Panc1 (cell line): ENCODE measurements around the gene ILDR1. TPM values are rescaled to one million over a fixed set of nuclear protein-coding genes. Genes with fewer than 3 reads are reported as not detected.
"Not testable (repeated sequence)": the region's sequence is repeated elsewhere in the genome, so short reads cannot be mapped to it uniquely, and the experiment has no call there.

Experiments used
- ATAC-seq: fragments of 200-7000 bp; cut with Tn5 transposase; 2 replicates; pipeline ENCODE4 v1.9.1; 2020; ENCODE audit warnings: mild to moderate bottlenecking, moderate library complexity
- BruUV-seq: library from RNA; stranded (reverse); fragments of 400-500 nt; replicated peaks from 2 replicates; lab custom pipeline; 2021; lab: Mats Ljungman, UMichigan
- CTCF ChIA-PET: fragments of 300-600 bp; sonication (Branson Sonifier 250); formaldehyde crosslinking; loops from one replicate; lab custom pipeline; 2022; ENCODE audit warnings: antibody characterized with exemption; lab: Charles Lee
- POLR2A ChIA-PET: fragments of 300-600 bp; sonication (Branson Sonifier 250); formaldehyde crosslinking; loops from one replicate; lab custom pipeline; 2022; ENCODE audit warnings: antibody characterized with exemption; lab: Charles Lee
- DNase-seq: peaks from one replicate; pipeline ENCODE4 v3.0.0-alpha.2; 2010; ENCODE audit warnings: low read depth, low spot score
- H3K27ac ChIP-seq: 2 replicates; pipeline ENCODE4 v1.5.1; 2011; ENCODE audit warnings: mild to moderate bottlenecking, low read length, inconsistent platforms
- H3K27me3 ChIP-seq: fragments of 200-500 bp; sonication (Bioruptor generic); 2 replicates; pipeline ENCODE4 v1.6.0; 2014; ENCODE audit warnings: low read length, inconsistent platforms; ENCODE audit not compliant: control insufficient read depth, insufficient read depth
- H3K36me3 ChIP-seq: fragments of 200-500 bp; sonication (Bioruptor generic); 2 replicates; pipeline ENCODE4 v1.5.1; 2014; ENCODE audit warnings: inconsistent platforms, mild to moderate bottlenecking, low read length, moderate library complexity; ENCODE audit not compliant: control insufficient read depth, insufficient read depth
- H3K4me1 ChIP-seq: 2 replicates; pipeline ENCODE4 v1.5.1; 2011; ENCODE audit warnings: inconsistent platforms, mild to moderate bottlenecking, low read length, moderate library complexity; ENCODE audit not compliant: control insufficient read depth, insufficient read depth
- H3K4me3 ChIP-seq, 2 experiments: 2 replicates each; pipeline ENCODE4 v1.5.1; 2011 to 2012; ENCODE audit warnings: low read depth in 2 of 2, low read length in 2 of 2, mild to moderate bottlenecking in 2 of 2, inconsistent platforms in 1 of 2, moderate library complexity in 1 of 2
- H3K9me3 ChIP-seq: fragments of 200-500 bp; sonication (Bioruptor generic); 2 replicates; pipeline ENCODE4 v1.5.1; 2014; ENCODE audit warnings: low read depth, mild to moderate bottlenecking, inconsistent platforms, low read length, moderate library complexity; ENCODE audit not compliant: control insufficient read depth, insufficient read depth
- CTCF ChIP-seq: fragments of 450-650 bp; IDR thresholded peaks from 2 replicates; pipeline ENCODE4 v1.5.1; 2017; ENCODE audit warnings: mild to moderate bottlenecking
- POLR2AphosphoS5 ChIP-seq: IDR thresholded peaks from 2 replicates; pipeline ENCODE4 v1.6.1; 2012; ENCODE audit warnings: mild to moderate bottlenecking, low read depth, low read length, moderate library complexity
- REST ChIP-seq, 2 experiments: IDR thresholded peaks; 2 replicates each; pipeline ENCODE4 v1.6.1; 2011 to 2012; ENCODE audit warnings: low read depth in 2 of 2, control low read depth in 1 of 2, low read length in 1 of 2, mild to moderate bottlenecking in 1 of 2, moderate library complexity in 1 of 2; ENCODE audit not compliant: insufficient read depth in 1 of 2
- SIN3A ChIP-seq: IDR thresholded peaks from 2 replicates; pipeline ENCODE4 v1.6.1; 2012; ENCODE audit warnings: low read depth, mild to moderate bottlenecking, low read length, moderate library complexity, borderline replicate concordance; ENCODE audit not compliant: insufficient read depth
- TCF7L2 ChIP-seq: IDR thresholded peaks from 2 replicates; pipeline ENCODE4 v1.6.1; 2011; ENCODE audit warnings: mild to moderate bottlenecking, low read depth, low read length, inconsistent platforms
- in situ Hi-C: cut with HindIII; loops from 2 replicates; pipeline ENCODE4 v1.10.0; 2016; ENCODE audit warnings: low sequenced_read_pairs, low pct_unique_long_range_greater_than_20kb
- intact Hi-C: fragments of 100-400 bp; cut with micrococcal nuclease; formaldehyde crosslinking; loops from one replicate; pipeline ENCODE4 v1.10.0; 2022; ENCODE audit not compliant: unreplicated experiment
- total RNA-seq: library from RNA; stranded (reverse); gene quantifications from one replicate; pipeline ENCODE4 v1.2.1, GENCODE V29; 2021; ENCODE audit not compliant: unreplicated experiment

ILDR1 gene
- total RNA-seq, 1 experiment from 2014 or later: not detected

GRCh38 chr3:122052968-122053367, 30.9 kb upstream of the ILDR1 start:
- no peaks in the 10 kb centered on the region for H3K9me3 ChIP-seq
- H3K36me3 ChIP-seq: no peaks in the 10 kb centered on the region
- intact Hi-C loops: no loop called here
- peaks cover 9% of the 10 kb centered on the region; the same call in 1 of the 2 replicates for H3K27me3 ChIP-seq
- ATAC-seq (no peak), DNase-seq (no peak)
- CTCF ChIA-PET: no interaction called here
- H3K4me1 ChIP-seq: no peaks in the 10 kb centered on the region
- H3K4me3 ChIP-seq: no peak overlapping the region
- TF ChIP-seq POLR2AphosphoS5: no peak
- TF ChIP-seq REST (IDR thresholded peaks at IDR 0.05; ENCODE audit: insufficient read depth in 1 of 2, low read depth in 2 of 2, low read length in 1 of 2): no peak
- TF ChIP-seq CTCF: no peak
- TF ChIP-seq TCF7L2: no peak
- TF ChIP-seq SIN3A: no peak
- no TSS peak for BruUV-seq
- H3K27ac ChIP-seq: no peak overlapping the region
- POLR2A ChIA-PET: no interaction called here
- in situ Hi-C loops: no loop called here

- H3K9me3 ChIP-seq, DNase-seq, H3K27me3 ChIP-seq, CTCF ChIA-PET, H3K27ac ChIP-seq, in situ Hi-C loops, H3K36me3 ChIP-seq, H3K4me1 ChIP-seq, POLR2A ChIA-PET, ATAC-seq, BruUV-seq, intact Hi-C loops, H3K4me3 ChIP-seq: not testable (repeated sequence)
These were observed 25.7 kb upstream of the ILDR1 start for GRCh38 chr3:122047773-122048172.

GRCh38 chr3:122047296-122047695, 25.2 kb upstream of the ILDR1 start:
- H3K9me3 ChIP-seq, BruUV-seq, H3K27me3 ChIP-seq, DNase-seq, in situ Hi-C loops, intact Hi-C loops, CTCF ChIA-PET, H3K36me3 ChIP-seq, ATAC-seq, H3K4me3 ChIP-seq, H3K27ac ChIP-seq, H3K4me1 ChIP-seq, POLR2A ChIA-PET: not testable (repeated sequence)
